CD1c-positive myeloid dendritic cell (primary cell): ENCODE measurements around the gene FKBP1C.
"Not testable (repeated sequence)": the region's sequence is repeated elsewhere in the genome, so short reads cannot be mapped to it uniquely, and the experiment has no call there.

ENCODE experiments used
- DNase-seq: peaks from one replicate; pipeline ENCODE4 v3.0.0-alpha.2; 2016; ENCODE audit errors: extremely low spot score

FKBP1C gene

DNA sequence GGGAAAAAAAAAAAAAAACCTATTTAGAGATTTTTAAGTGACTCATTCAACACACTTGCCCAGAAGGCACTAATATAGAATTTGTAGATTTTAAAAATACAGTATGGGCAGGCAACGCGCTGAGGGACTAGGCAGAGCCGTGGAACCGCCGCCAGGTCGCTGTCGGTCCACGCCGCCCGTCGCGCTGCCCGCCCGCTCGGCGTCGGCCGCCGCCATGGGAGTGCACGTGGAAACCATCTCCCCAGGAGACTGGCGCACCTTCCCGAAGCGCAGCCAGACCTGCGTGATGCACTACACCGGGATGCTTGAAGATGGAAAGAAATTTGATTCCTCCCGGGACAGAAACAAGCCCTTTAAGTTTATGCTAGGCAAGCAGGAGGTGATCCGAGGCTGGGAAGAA, at the start of gene FKBP1C:
Gene FKBP1C (plus strand): TSS at position 127 of the 400 bp plus-strand sequence.
- DNase-seq, result not testable (repeated sequence)

DNA sequence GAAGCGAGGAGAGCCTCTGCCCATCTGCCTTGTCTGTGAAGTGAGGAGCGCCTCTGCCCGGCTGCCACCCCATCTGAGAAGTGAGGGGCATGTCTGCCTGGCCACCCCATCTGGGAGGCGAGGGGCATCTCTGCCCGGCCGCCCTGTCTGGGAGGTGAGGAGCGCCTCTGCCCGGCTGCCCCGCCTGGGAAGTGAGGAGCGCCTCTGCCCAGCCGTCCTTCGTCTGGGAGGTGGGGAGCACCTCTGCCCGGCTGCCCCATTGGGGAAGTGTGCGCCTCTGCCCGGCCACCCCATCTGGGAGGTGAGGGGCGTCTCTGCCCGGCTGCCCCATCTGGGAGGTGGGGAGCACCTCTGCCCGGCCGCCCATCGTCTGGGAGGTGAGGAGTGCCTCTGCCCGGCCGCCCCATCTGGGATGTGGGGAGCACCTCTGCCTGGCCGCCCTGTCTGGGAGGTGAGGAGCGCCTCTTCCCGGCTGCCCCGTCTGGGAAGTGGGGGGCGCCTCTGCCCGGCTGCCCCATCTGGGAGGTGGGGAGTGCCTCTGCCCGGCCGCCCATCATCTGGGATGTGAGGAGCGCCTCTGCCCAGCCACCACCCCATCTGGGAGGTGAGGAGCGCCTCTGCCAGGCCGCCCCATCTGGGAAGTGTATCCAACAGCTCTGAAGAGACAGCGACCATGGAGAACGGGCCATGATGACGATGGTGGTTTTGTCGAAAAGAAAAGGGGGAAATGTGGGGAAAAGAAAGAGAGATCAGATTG, 47.0 kb upstream of the FKBP1C start:
- not testable (repeated sequence) for DNase-seq

DNA sequence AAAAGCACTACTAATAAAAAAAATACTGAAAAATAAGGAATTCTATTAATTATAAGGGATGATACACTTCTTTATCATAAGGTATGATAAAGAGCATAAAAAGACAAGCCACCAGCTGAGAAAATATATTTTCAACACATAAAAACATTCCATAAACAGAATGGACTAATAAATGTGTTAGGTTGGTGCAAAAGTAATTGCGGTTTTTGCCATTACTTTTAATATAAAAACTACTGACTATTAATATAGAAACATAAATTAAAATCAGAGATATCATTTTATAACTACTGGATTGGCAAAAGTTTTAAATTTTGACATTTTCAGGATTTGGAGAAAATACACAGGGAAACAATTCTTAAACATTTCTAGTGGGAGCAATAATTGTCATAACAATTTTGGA, 37.1 kb upstream of the FKBP1C start:
- no peak for DNase-seq

DNA sequence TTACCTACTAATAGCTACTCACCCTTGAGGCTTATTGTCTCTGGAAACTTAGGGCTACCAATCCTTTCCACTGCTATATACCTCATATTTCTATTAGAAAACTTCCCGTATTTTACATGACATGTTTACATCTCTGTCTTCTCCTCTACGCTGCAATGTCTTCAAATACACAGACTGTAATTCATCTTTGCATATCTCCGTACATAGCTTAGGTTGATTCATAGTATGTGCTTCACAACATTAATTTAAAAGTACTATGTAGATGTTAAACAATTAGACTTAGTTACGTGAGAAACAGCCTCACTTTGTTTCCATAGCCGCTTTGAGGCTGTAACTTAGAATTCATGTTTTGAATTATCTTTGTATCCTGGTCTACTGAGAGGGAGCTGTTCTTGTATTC, 35.1 kb upstream of the FKBP1C start:
- DNase-seq, result no peak

DNA sequence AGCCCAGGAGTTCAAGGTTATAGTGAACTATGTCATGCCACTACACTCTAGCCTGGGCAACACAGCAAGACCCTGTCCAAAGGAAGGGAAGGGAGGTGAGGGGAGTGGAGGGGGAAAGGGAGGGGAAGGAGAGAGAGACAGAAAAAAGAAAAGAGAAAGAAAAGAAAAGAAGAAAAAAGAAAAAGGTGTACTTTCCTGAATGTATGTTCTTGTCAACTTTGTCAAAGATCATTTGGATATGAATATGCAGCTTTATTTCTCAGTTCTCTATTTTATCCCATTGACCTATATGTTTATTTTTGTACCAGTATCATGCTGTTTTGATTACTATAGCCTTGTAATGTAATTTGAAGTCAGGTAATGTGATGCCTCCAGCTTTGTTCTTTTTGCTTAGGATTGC, 30.9 kb upstream of the FKBP1C start:
- DNase-seq, result no peak

DNA sequence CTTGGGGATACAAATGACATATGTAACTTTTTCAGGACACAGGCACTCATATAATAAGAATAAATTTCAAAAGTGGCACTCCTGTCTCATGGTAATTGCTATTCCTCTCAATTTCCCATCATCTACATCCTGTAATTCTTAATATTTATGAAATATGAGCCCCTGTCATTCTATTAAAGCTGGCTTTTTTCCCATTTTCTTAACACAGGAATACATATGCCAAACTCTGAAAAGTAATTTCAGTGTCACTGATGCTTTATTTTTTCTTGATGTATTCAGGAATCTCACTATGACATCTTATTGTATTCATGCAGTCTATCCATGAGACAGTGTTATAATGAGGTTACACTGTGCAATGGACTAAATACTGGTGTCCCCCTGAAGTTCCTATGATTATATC, 24.3 kb upstream of the FKBP1C start:
- no peak for DNase-seq

DNA sequence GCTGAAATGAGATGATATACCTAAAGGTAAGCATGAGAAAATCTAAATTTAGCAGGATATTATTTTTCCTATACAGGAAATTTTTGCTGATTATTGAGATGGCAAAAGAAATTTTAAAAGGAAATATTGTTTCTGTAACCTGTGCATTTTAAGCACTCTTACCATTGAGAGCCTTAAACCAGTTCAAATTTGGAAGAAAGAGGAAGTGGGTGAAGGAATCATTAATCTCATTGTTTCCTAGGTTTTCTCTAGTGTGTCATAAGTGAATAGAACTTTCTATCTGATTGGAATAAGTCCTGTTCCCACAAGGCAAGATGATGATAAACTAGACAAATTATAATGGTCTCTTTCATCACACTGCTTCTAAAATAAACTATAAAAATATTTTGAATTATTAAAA, 22.4 kb upstream of the FKBP1C start:
- no peak for DNase-seq

DNA sequence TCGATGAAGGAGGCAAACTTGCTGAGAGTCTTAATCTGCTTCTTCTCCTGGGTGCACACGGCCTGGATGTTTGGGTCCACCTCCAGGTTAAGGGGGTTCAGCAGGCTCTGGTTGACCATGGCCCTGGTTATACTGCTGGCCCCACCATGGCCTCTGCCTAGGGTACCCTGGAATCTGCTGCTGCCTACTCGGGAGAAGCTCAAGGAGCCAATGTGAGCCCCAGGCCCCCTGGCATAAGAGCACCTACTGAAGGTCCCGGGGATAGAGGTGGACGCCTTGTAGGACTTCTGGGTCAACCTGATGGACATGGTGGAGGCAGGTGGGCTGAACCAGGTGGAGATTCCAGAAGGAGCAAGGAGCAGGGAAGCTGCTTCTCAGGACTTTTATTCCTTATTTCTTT, 17.9 kb upstream of the FKBP1C start:
- no peak for DNase-seq

DNA sequence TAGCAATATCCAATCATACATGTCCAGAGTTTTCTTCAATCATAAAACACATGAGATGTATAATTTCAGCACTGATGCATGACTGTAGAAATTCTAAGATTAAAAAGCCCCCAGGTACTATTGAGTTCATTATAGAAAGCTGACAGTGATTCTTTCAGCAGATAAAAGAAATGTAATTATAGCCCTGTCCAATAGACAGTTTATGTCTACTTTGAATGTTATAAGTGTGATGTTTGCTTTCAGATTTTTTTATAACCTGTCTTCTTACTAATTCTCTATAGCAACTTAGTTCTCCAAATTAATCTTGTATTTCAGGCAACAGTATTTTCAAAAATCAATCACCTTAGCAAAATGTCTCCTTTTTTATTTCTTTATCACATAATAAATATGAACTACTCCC, 13.5 kb upstream of the FKBP1C start:
- no peak for DNase-seq

DNA sequence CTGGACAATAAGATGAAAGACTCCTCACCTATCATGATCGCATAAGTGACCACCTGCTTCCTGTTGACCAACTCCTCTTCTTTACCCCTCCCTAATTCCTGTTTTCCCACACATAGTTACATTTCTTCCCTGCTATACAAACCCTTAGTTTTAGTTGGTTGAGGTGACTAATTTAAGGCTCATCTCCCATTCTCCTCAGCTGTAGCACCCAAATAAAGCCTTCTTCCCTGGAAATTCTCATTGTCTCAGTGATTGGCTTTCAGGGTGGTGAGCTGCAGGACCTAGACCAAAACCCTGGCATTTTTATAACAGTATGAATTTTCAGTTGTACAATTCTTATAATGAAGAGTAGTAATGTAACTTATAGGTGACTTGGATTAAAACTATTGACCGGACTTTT, 2.1 kb downstream of the FKBP1C start:
- no peak for DNase-seq

DNA sequence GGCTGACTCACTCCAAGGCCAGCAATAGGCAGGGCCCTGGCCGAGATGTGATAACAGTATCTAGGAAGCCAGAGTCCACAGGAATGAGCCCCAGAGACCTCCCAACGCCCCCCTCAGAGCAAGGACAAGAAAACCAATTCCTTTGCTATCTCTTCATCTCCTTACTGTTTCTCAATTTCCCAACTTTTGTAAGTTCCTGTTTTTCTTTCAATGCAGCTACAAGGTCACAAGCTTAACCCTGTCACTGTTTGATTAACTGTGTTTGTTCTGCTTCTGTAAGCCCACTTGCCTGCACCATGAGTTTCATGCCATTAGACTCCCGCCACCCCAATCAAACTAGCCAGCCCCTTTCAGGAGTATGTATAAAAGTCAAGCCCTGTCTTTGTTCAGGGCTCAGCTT, 3.5 kb downstream of the FKBP1C start:
- no peak for DNase-seq

DNA sequence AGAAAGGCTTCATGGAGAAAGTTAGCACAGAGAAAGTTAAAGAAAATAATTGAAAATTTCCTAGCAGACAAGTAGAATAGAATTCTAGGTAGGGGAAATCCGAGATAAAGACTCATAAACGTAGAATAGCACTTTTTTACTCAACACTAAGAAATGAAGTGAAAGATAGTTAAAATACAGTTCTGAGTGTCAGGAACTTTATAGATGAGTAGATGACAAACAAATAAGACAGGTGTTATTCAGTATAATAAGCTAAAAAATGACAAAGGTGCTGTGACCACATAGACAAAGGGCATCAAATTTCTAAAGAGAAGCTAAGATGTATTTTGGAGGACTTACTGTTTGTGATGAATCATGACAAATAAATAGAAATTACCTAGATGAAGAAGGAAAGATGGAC, 12.9 kb downstream of the FKBP1C start:
- DNase-seq, result no peak

DNA sequence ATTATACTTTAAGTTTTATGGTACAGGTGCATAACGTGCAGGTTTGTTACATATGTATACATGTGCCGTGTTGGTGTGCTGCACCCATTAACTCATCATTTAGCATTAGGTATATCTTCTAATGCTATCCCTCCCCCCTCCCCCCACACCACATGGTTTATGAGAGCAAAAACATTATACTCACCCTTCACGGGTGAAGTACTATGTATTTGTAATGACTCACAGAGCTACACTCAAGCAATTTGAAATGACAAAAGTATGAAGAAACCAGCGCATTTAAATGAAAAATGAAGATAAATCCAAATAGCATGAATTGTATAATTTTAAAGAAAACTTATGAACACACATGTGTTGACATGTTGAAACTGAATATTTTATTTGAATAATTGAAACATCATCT, 14.7 kb downstream of the FKBP1C start:
- not testable (repeated sequence) for DNase-seq

DNA sequence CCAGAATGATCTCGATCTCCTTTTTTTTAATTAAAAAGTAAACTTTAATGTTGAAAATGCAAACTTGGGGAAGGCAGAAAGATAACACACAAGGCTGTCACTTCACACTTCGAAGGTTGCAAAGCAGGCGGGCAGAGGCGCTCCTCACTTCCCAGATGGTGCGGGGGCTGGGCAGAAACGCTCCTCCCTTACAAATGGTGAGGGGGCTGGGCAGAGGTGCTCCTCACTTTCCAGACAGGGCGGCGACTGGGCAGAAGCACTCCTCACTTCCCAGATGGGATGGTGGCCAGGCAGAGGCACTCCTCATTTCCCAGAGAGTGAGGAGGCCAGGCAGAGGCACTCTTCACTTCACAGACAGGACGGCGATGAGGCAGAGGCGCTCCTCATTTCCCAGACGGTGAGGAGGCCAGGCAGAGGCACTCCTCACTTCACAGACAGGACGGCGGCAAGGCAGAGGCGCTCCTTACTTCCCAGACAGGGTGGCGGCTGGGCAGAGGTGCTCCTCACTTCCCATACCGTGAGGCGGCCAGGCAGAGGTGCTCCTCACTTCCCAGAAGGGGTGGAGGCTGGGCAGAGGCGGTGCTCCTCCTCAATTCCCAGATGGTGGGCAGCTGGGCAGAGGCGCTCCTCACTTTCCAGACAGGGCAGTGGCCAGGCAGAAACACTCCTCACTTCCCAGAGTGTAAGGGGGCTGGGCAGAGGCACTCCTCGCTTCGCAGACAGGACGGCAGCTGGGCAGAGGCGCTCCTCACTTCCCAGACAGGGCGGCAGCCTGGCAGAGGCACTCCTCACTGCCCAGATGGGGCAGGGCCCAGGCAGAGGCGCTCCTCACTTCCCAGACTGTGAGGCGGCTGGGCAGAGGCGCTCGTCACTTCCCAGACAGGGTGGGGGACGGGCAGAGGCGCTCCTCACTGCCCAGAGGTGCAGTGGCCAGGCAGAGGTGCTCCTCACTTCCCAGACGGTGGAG, 16.9 kb downstream of the FKBP1C start:
- not testable (repeated sequence) for DNase-seq

DNA sequence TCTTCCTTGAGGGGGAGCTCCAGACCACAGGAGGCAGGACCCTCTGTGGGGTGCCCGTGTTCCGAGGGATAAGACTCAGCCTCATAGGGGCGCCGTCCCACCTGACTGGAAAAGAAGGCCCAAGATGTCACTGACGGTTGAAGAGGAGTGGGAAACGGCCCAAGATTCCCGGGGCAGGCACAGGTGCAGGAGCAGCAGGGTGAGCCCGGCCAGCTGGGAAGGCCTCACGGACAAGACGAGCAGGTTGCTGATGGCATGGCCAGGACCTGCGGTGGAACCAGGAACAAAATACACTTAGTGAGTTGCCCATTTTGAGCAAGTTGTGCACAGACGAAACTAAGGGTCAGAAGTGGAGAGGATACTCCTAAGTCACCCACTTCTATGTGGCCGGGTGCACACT, 18.8 kb downstream of the FKBP1C start:
- not testable (repeated sequence) for DNase-seq

DNA sequence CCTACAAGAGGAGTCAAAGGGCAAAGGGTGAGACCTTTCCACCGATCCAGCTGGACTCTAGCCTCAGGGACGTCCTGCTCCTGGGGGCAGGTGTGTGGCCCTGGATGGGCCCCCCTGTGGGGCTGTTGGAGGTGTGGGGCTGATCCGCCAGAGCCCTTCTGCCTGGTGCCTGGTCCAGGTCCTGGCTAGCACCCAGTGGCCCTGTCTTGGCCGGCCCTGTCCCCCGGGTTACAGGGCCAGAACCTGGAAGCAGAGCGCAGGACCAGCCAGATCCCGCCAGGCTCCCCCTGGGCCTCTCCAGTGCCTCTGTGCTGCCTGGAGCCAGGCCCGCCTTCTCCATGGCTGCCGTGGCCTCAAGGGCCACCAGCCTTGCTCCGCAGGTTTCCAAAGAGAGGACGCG, 19.2 kb downstream of the FKBP1C start:
- DNase-seq, result not testable (repeated sequence)

DNA sequence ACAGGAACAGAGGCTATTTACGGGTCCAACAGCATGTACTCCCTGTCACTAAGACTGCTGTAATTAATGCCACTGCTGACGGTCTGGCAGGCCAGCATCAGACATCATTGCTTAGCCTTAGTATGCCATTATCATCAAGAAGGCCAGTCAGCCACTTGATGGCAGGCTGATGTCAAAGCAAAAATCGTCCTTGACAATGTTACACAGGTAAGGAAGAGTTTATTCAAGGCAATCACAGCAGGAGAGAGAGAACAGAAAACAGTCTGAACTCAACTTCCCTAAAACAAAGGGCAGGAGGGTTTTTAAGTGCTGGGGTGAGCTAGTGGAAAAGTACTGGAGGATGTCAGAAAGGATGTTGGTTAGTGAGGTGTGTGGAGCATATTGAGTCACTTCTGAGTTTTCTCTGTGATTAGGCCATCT, 25.1 kb downstream of the FKBP1C start:
- no peak for DNase-seq

DNA sequence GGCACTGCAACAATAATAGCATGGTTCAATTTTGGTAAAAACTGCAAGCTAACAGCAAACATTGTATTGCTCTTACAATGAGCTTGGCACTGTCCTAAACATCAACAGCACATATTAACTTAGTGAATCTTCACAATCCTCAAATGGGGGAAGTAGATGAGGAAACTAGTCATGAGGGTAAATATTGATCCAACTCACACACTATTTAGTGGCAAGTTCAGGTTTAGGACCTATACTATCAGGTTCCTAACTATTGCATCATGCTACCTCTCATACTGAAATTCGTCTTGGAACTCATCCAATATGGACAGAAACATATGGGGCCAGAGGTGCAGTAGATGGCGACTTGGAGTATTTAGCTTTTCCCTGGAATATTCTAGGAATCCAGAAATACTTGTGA, 34.2 kb downstream of the FKBP1C start:
- no peak for DNase-seq

DNA sequence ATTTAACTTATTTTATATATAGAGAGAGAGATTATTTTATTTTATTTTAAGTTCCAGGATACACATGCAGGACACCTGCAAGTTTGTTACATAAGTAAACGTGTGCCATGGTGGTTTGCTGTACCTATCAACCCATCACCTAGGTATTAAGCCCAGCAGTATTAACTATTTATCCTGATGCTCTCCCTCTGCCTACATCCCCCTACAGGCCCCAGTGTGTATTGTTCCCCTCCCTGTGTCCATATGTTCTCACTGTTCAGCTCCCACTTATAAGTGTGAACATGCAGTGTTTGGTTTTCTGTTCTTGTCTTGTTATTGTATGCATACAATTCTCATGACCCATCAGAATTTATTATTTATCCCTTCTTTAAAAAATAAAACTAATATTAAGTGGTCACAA, 34.6 kb downstream of the FKBP1C start:
- DNase-seq, result no peak

DNA sequence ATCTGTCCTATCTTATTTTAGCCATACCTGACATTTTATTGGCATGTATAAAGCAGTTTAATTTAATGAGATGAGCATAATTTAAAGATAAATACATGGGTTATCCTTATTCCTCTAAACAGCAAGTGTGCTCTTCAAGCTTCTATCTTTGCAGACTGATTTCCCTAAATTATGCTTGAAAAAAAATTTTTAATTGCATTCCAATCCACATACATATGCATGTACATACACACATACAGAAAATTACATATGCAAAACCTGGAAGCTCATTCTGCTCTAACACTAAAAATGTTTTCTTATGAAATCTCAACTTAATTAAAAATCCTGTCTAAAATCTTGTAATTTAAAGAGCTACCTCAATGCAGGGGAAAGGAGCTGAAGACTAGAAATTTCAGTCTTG, 35.3 kb downstream of the FKBP1C start:
- no peak for DNase-seq

DNA sequence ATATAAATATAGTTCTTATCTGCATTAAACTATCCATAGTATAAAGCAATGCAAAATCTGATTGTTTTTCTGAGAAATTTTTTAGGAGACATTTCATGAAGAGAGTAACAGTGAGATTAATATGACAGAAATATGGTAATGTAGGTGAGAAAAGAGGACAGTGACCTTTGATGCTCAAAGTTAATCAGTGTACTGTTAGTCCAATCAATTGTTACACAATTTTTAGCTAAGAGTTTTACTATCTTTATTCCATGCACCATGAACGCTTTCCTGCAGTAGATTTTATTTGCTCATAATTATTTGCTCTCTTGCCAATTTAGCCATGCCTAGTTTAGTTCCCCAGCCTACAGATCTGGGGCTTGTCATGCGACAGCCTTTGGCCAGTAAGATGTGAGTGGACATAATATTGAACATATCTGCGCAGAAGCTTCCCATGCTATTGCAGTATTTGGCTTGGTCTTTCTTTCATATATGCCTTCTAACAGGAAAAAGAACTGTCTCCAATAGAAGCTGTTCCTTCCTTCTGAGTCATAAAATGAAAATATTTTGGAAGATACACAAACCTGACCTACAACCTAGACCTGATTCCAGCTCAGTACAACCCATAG, 38.7 kb downstream of the FKBP1C start:
- no peak for DNase-seq

DNA sequence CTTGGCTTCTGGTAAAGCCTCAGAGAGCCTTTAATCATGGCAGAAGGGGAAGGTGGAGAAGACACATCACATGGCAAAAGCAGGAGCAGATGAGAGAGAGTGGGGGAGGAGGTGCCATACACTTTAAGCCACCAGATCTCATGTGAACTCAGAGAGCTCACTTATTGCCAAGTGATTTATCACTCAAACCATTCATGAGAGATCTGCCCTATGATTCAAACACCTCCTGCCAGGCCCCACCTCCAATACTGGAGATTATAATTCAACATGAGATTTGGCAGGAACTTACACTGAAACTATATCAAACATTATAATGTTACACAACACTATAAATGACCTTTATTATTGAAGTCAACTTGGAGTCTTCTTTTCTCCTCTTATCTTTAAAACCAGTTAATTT, 47.9 kb downstream of the FKBP1C start:
- DNase-seq, result no peak

DNA sequence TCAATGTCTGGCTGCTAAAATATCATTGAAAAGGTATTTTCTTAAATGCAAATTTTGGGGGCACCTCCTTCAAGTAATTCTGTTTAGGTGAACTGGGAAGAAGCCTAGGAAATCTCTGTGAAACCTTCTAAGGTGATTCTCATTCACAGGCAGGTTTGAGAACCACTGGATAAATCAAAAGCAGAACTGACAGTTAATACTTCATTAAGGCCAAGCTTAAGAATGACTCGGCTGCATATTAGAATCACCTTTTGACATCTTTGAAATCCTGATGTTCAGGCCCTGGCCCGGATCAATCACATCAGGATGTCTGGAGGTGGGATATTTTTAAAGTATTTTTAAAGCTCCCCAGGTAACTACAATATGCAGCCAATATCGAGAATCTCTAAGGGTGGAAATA, 50.6 kb downstream of the FKBP1C start:
- no peak for DNase-seq
